ENCODE results near the gene DEAF1. TPM values are rescaled to one million over a fixed set of nuclear protein-coding genes. Genes with fewer than 3 reads are reported as not detected.

DEAF1 gene
- total RNA-seq, 1 experiment from 2014 or later: 33.9 TPM

DNA sequence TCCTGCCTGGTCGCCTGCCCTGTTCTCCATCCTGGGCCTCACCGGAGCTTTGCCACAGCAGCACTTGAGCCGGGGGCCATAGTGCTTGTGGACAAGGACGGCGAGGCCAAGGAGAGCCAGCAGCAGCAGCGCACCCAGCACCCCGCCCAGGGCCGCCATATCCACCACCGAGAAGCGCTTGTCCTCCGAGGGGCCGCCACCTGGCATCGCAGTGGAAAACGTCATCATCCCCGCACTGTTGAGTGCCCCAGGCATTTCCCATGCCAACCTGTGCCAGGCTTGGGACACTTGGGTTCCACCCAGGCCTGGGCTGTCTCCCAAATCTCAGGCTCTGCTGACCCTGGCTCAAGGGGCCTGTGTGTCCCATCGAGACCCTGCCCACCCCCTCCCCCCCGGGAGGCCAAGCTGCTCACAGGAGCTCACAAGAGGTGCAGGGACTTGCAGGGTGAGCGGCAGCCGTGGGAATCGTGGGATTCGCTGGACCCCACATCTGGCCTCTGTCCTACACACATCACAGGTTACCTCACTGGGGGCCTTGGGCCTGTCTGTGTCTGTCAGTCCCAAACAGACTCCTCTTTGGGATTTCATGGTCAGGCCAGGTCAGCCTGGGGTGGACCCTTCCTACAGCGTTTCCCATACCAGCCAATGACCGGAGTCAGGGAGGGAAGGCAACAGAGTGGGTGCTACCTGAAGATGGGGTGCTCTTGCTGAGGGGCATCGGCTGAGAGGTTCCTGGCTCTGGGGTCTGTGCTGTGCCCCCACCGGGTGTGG, 76.9 kb downstream of the DEAF1 start:
- DNase-seq (ENCODE audit: low read depth, low spot score) (no peak), ATAC-seq (no peak)
- Histone ChIP-seq H3K27me3 (ENCODE audit: insufficient read depth, low read length) (no peaks in the 10 kb centered on the region), H3K9ac (ENCODE audit: low read length) (no peak overlapping the region), H3K4me2 (ENCODE audit: low read length) (no peak overlapping the region), H3K36me3 (ENCODE audit: control insufficient read depth in 1 of 2, insufficient read depth in 2 of 2, low read length in 2 of 2) (peaks cover 3 to 4% of the 10 kb centered on the region in 2 experiments; a peak in 2 of 4 replicates), H3K4me1 (ENCODE audit: control insufficient read depth in 1 of 2, insufficient read depth in 2 of 2, low read length in 2 of 2) (peaks cover 5 to 32% of the 10 kb centered on the region in 2 experiments), H3K79me2 (ENCODE audit: insufficient read depth, low read length) (peaks cover 24% of the 10 kb centered on the region; the same call in 1 of the 2 replicates), H3K4me3 (replicated peaks in 1 of 2; ENCODE audit: low read depth in 1 of 2, low read length in 2 of 2) (no peak overlapping the region), H4K20me1 (ENCODE audit: insufficient read depth) (peaks cover 5% of the 10 kb centered on the region; the same call in 1 of the 2 replicates), H3K9me3 (ENCODE audit: control insufficient read depth in 1 of 2, insufficient read depth in 1 of 2, low read depth in 1 of 2, low read length in 2 of 2) (no peaks in the 10 kb centered on the region), H3K27ac (ENCODE audit: low read depth, low read length) (no peak overlapping the region), H2AFZ (ENCODE audit: low read depth, low read length, poor library complexity, severe bottlenecking) (no peak overlapping the region), H3K9me2 (ENCODE audit: insufficient read depth) (no peaks in the 10 kb centered on the region)
- ChIA-PET CTCF (no interaction called here), POLR2A (no interaction called here), RAD21 (ENCODE audit: low non-redundant PET in 1 of 2, low total read pairs in 2 of 2, uncharacterized antibody in 2 of 2, unreplicated experiment in 2 of 2) (no interaction called here)
- TF ChIP-seq EZH2phosphoT487 (IDR thresholded peaks at IDR 0.05; ENCODE audit: borderline replicate concordance) (no peak), JUND (IDR thresholded peaks at IDR 0.05) (no peak), FOSL1 (IDR thresholded peaks at IDR 0.05; ENCODE audit: low read depth) (no peak), MAX (IDR thresholded peaks at IDR 0.05) (no peak), REST (IDR thresholded peaks at IDR 0.05; ENCODE audit: low read depth) (no peak), POLR2AphosphoS5 (IDR thresholded peaks at IDR 0.05; ENCODE audit: low read depth, low read length) (no peak), SIN3A (IDR thresholded peaks at IDR 0.05; ENCODE audit: low read depth) (no peak), EGR1 (IDR thresholded peaks at IDR 0.05; ENCODE audit: low read depth) (no peak), TCF7L2 (IDR thresholded peaks at IDR 0.05; ENCODE audit: borderline replicate concordance, extremely low read depth, insufficient read depth, insufficient read length) (no peak), ELF1 (IDR thresholded peaks at IDR 0.05; ENCODE audit: borderline replicate concordance, low read depth) (no peak), ZFX (IDR thresholded peaks at IDR 0.05) (no peak), CEBPB (IDR thresholded peaks at IDR 0.05; ENCODE audit: low read depth) (no peak), YY1 (IDR thresholded peaks at IDR 0.05; ENCODE audit: extremely low read depth, insufficient replicate concordance, low read depth, low read length) (no peak), POLR2A (IDR thresholded peaks at IDR 0.05; ENCODE audit: borderline replicate concordance, extremely low read depth, insufficient read depth, insufficient read length) (no peak), EZH2 (IDR thresholded peaks at IDR 0.05) (no peak), ZNF274 (IDR thresholded peaks at IDR 0.05; ENCODE audit: low read depth, low read length) (no peak), SRF (IDR thresholded peaks at IDR 0.05; ENCODE audit: low read depth) (no peak)
- TF ChIP-seq, protein P1, sequence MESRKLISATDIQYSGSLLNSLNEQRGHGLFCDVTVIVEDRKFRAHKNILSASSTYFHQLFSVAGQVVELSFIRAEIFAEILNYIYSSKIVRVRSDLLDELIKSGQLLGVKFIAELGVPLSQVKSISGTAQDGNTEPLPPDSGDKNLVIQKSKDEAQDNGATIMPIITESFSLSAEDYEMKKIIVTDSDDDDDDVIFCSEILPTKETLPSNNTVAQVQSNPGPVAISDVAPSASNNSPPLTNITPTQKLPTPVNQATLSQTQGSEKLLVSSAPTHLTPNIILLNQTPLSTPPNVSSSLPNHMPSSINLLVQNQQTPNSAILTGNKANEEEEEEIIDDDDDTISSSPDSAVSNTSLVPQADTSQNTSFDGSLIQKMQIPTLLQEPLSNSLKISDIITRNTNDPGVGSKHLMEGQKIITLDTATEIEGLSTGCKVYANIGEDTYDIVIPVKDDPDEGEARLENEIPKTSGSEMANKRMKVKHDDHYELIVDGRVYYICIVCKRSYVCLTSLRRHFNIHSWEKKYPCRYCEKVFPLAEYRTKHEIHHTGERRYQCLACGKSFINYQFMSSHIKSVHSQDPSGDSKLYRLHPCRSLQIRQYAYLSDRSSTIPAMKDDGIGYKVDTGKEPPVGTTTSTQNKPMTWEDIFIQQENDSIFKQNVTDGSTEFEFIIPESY (IDR thresholded peaks at IDR 0.05; ENCODE audit: extremely low read depth, insufficient replicate concordance, low read length): no peak
- intact Hi-C loops (cut with micrococcal nuclease): no loop called here
- BruUV-seq (replicated peaks): no TSS peak

Data from HCT116 (cell line).